Activated T-helper 17 cell treated with anti-CD3 and anti-CD28 coated beads, Interleukin-2, amount 50 U/mL, for 72 hours (primary cell): ENCODE results near the gene C1orf50. TPM values are rescaled to one million over a fixed set of nuclear protein-coding genes. Genes with fewer than 3 reads are reported as not detected.
"Not testable (repeated sequence)": the region's sequence is repeated elsewhere in the genome, so short reads cannot be mapped to it uniquely, and the experiment has no call there.

Experiments used
- ATAC-seq: fragments of 150-1000 bp; cut with Tn5 transposase; replicated peaks from 2 replicates; pipeline ENCODE4 v1.10.0; 2021; ENCODE audit warnings: mild to moderate bottlenecking, moderate library complexity
- H3K27ac Mint-ChIP-seq: one replicate; pipeline ENCODE4 v1.8.0; 2022; ENCODE audit warnings: mixed read lengths
- H3K27me3 Mint-ChIP-seq: one replicate; pipeline ENCODE4 v1.8.0; 2022; ENCODE audit warnings: mixed read lengths
- H3K36me3 Mint-ChIP-seq: one replicate; pipeline ENCODE4 v1.8.0; 2022; ENCODE audit warnings: low read depth, mild to moderate bottlenecking, mixed read lengths
- H3K4me1 Mint-ChIP-seq: one replicate; pipeline ENCODE4 v1.8.0; 2022; ENCODE audit warnings: mixed read lengths
- H3K4me3 Mint-ChIP-seq: one replicate; pipeline ENCODE4 v1.8.0; 2022; ENCODE audit warnings: mild to moderate bottlenecking, mixed read lengths
- H3K9me3 Mint-ChIP-seq: one replicate; pipeline ENCODE4 v1.8.0; 2022; ENCODE audit warnings: mixed read lengths
- total RNA-seq, 2 donors: library from RNA; stranded (reverse); gene quantifications; one replicate each; pipeline ENCODE4 v1.2.3, GENCODE V29; 2022

The C1orf50 gene
- total RNA-seq, 2 donors from 2014 or later = 6.5 to 10.7 TPM

DNA sequence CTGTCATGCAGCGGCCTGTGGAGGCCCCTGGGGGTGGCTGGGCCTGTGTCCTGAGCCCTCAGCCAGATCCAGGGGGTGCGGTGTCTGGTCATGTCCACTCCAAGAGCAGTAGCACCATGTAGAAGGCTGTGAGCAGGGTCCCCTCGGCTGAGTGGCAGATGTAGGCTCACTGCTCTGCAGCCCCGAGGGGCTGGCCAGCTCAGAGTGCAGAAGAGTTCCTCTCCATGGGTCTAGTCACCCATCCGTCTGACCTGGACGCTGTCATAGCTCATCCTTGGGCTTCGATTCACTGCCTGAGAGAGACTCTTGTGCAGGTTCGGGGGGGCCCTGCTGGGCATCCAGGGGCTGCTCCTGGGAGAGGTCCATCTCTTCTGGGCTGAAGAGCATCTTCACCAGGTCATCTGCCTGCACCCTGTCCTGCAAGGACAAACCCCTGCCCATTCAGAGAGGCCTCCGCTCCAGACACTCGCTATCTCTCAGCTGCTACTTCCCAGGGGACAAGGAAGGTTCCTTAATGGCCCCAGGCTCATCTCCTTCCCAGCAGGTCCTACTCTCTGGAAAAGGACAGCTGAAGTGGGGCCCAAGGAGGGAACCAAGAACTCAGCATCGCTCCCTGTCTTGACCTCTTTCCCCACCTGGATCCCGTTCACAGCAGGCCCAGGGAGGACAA is 20.5 kb upstream of the C1orf50 start:
- no peaks in the 10 kb centered on the region for H3K9me3 Mint-ChIP-seq
- H3K36me3 Mint-ChIP-seq = peaks cover 45% of the 10 kb centered on the region
- H3K27me3 Mint-ChIP-seq = no peaks in the 10 kb centered on the region
- no peaks in the 10 kb centered on the region for H3K4me1 Mint-ChIP-seq
- no peak overlapping the region for H3K4me3 Mint-ChIP-seq
- H3K27ac Mint-ChIP-seq = no peak overlapping the region
- ATAC-seq = no peak

DNA sequence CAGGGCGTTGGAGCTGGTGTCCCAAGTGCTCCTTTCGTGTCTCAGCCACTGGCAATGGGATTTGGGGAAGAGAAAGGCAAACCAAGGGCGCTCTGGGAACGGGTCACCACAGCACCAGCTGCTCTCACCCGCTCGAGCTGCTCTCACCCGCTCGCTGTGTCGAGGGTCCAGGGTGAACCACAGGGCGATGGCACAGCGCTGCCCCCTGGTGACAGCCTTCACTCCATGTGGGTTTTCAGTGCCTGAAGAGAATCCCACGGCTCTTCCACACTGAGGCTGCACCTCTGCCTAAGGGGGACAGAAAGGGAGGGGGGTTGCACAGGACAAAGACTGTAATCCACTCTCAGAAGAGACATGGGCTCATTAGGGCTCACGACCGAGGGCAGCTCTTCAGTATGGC is 19.9 kb upstream of the C1orf50 start:
- H3K36me3 Mint-ChIP-seq = peaks cover 50% of the 10 kb centered on the region
- no peak overlapping the region for H3K27ac Mint-ChIP-seq
- no peaks in the 10 kb centered on the region for H3K27me3 Mint-ChIP-seq
- H3K9me3 Mint-ChIP-seq = no peaks in the 10 kb centered on the region
- H3K4me1 Mint-ChIP-seq = no peaks in the 10 kb centered on the region
- no peak overlapping the region for H3K4me3 Mint-ChIP-seq
- ATAC-seq = no peak

DNA sequence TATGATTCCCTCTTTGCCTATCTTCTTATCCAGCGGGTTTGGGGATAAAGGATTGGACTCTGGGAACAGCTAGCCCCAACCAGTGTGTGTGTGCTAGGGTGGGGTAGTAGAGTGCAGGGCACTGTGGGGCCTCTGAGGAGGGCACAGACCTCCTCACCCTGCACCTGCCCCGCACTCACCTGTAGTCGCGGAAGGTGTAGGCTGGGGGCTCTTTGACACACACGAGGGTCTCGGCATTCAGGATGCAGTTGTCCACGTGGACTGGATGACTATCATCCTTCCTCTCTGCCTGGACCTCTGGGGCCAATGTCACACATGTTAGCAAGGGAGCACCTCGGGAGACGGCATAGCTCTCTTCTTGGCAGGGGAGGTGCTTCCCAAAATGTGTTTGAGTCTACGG is 19.0 kb upstream of the C1orf50 start:
- peaks cover 59% of the 10 kb centered on the region for H3K36me3 Mint-ChIP-seq
- no peaks in the 10 kb centered on the region for H3K27me3 Mint-ChIP-seq
- no peak overlapping the region for H3K4me3 Mint-ChIP-seq
- H3K9me3 Mint-ChIP-seq = no peaks in the 10 kb centered on the region
- H3K27ac Mint-ChIP-seq = peak overlapping the region; percentile 23
- no peaks in the 10 kb centered on the region for H3K4me1 Mint-ChIP-seq
- no peak for ATAC-seq

DNA sequence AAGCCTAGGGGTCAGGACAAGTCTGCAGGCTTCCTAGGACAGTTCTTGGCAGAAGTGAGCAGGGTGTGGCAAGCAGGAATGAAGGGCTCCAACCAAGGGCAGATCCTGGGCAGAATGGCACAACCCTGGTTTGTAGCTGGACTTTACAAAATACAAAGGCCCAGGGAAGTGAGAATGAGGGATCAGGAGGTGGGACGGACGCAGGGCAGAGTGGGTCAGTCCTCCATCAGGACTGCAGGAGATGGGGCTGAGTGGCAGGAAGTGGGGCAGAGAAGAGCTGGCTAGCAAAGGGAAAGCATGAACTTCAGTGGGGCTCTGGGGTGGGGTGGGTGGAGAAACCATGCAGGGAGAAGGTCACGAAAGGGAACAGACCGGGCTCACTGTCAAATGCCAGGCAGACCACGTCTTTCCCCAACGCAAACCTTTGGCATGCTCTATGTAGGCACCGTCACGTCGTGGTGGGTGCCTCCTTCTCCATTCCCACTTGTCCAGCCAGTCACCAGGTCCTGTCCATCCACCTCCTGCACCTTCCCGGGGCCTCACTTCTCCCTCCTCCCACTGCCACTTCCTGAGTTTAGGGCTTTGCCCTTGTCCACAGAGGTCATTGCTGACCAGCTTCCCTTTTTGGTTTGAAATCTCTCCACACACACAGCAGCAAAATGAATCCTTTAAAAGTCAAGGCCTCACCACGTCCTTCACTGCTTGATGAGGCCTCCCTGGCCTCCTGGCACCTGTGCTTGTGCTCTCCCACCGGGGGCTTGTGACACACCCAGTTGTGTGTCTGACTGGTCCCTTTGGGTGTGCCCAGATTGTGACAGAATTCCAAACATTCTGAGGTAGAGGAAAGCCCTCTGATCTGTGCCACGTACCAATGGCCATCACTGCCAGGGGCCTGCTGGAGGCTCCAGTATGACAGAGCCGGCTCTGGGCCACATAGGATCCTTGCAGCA is 18.3 kb upstream of the C1orf50 start:
- no peak for ATAC-seq
- Mint-ChIP-seq H3K27ac (peak overlapping the region; percentile 23), H3K4me1 (no peaks in the 10 kb centered on the region), H3K36me3 (peaks cover 67% of the 10 kb centered on the region), H3K4me3 (no peak overlapping the region), H3K9me3 (no peaks in the 10 kb centered on the region), H3K27me3 (no peaks in the 10 kb centered on the region)

DNA sequence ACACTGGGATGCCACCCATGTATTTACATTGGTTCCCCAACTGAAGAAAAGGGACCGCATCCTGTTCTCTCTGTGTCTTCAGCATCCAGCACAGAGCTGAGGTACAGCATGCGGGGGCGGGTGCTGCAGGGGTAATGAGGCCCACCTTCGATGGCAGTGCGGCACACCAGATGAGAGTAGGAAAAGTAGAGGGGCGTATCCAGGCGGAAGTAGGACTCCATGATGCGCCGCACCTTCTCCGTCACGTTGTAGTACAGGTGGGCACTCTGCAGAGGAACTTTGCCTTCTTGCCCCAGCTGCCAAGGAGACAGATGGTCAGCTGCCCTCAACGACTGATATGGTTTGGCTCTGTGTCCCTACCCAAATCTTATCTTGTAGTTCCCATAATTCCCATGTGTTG is 17.0 kb upstream of the C1orf50 start:
- Mint-ChIP-seq H3K4me3 (no peak overlapping the region), H3K27ac (no peak overlapping the region), H3K36me3 (peaks cover 80% of the 10 kb centered on the region), H3K9me3 (no peaks in the 10 kb centered on the region), H3K27me3 (no peaks in the 10 kb centered on the region), H3K4me1 (no peaks in the 10 kb centered on the region)
- no peak for ATAC-seq

DNA sequence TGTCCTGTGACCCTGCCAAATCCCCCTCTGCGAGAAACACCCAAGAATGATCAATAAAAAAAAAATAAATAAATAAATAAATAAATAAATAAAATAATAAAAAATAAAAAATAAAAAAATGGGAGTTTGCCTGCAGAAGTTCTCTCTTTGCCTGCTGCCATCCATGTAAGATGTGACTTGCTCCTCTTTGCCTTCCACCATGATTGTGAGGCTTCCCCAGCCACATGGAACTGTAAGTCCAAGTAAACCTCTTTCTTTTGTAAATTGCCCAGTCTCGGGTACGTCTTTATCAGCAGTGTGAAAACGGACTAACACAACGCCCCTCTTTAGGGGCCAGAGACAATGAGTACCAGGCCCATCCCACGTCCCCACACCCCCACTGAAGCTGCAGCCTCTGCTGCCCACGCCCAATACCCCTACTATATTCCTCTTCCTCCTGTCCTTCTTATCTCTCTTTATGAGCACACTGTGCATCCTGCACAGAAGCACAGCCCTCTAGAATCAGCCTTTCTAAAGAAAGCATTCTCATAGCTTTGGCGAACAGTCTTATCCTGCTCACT is 15.5 kb upstream of the C1orf50 start:
- H3K9me3 Mint-ChIP-seq, ATAC-seq, H3K27ac Mint-ChIP-seq, H3K4me1 Mint-ChIP-seq, H3K4me3 Mint-ChIP-seq, H3K27me3 Mint-ChIP-seq: not testable (repeated sequence)
- peaks cover 84% of the 10 kb centered on the region for H3K36me3 Mint-ChIP-seq

DNA sequence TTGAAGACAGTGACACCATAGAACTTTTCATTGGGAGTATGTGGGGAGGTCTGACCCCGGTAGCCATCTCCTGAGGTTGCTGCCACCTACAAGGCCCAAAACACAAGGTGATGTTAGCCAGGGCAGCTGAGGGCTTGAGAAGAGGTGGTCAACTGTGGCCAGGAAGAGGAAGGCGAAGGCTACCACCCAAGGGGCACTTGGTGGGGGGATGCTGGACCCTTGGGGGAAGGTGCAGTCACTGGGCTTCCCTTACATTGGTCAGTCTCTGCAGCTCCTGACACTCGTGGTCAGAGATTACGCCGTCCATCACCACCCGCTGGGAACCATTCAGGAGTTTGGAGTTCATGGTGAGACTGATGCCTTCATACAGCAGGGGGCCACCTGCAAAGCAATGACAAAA is 14.8 kb upstream of the C1orf50 start:
- H3K36me3 Mint-ChIP-seq = peaks cover 88% of the 10 kb centered on the region
- no peaks in the 10 kb centered on the region for H3K27me3 Mint-ChIP-seq
- H3K27ac Mint-ChIP-seq = no peak overlapping the region
- no peaks in the 10 kb centered on the region for H3K4me1 Mint-ChIP-seq
- H3K9me3 Mint-ChIP-seq = no peaks in the 10 kb centered on the region
- no peak for ATAC-seq
- no peak overlapping the region for H3K4me3 Mint-ChIP-seq

DNA sequence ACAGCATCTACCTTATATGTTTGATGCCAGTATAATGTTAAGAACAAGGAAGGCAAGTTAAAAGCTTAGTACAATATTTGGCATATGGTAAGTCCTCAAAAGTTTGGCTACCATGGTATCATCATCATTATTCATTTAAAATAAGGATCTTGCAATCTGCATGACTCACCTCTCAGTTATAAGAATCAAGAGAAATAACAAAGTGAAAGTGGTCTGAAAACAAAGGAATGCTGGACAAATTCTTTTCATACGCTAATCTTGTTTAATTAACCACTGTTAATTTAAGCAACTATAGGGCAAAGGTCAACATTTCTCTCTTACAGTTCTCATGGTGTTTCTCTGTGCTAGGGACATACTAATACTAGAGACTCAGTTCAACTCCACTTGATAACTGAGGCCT is 14.0 kb upstream of the C1orf50 start:
- H3K27ac Mint-ChIP-seq = no peak overlapping the region
- no peak for ATAC-seq
- H3K36me3 Mint-ChIP-seq = peaks cover 93% of the 10 kb centered on the region
- H3K4me1 Mint-ChIP-seq = no peaks in the 10 kb centered on the region
- no peaks in the 10 kb centered on the region for H3K27me3 Mint-ChIP-seq
- no peaks in the 10 kb centered on the region for H3K9me3 Mint-ChIP-seq
- no peak overlapping the region for H3K4me3 Mint-ChIP-seq

DNA sequence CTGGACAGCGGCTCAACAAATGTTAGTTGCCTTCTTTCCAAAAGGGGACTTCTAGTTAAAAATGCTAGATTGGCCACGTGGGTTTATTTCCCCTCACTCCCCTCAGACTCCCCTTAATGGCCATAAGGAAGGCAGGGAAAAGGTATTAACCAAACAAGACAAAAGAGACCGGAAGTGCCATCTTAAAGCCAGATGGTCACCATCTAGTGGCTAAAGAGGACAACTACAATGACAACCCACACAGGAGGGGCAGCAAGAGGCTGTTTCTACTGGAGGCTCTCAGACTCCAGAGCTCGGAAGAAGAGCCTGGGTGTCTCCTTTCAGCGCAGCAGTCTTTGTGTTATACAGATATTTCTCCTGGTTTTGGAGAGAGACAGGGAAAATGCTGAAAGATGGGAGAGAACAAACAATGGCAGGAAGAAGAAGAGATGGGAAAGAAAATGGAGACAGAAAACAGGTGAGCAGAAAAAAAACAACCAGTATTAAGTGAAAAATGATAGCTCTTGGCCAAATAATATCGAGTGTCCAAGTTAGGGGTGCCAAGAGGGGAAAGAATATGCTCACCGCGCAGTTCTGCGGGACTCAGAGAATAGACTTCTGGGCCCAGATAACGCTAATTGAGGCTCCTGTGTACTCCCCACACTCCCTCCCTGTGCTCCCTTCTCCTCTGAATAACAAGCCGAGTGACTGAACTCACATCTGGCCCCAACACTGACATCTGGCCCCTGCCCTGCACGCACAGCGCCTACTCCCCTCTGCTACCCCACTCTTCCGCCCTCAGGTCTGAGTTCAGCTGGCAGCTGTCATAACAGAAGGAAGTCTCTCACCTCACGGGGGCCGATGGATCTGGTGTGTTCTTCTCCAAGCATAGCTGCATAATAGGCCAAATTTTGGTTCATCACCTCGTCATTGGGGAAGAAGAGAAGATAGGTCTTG is 9.8 kb upstream of the C1orf50 start:
- Mint-ChIP-seq H3K9me3 (no peaks in the 10 kb centered on the region), H3K4me1 (no peaks in the 10 kb centered on the region), H3K27me3 (no peaks in the 10 kb centered on the region), H3K27ac (peak overlapping the region; percentile 23), H3K36me3 (peaks cover 96% of the 10 kb centered on the region), H3K4me3 (no peak overlapping the region)
- ATAC-seq = peak; percentile 66

DNA sequence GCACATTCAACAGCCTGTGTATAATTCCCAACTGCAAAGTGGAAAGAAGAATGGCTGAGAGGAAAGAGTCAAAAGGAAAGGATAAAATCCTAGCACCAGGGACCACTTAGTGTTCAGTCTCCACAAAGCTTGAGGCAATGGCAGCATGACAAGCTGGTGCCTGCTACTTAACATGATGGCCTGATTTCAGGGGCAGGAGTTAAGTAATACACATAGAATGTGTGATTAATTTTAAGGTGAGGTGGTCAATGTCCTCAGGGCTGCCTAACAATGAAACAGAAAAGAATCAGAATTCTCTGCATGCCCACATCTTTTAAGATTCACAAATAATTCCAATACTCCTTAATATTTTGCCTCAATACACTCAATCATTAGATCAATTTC is 9.2 kb upstream of the C1orf50 start:
- no peak for ATAC-seq
- Mint-ChIP-seq H3K36me3 (peaks cover 94% of the 10 kb centered on the region), H3K27me3 (no peaks in the 10 kb centered on the region), H3K27ac (no peak overlapping the region), H3K9me3 (no peaks in the 10 kb centered on the region), H3K4me1 (no peaks in the 10 kb centered on the region), H3K4me3 (no peak overlapping the region)

DNA sequence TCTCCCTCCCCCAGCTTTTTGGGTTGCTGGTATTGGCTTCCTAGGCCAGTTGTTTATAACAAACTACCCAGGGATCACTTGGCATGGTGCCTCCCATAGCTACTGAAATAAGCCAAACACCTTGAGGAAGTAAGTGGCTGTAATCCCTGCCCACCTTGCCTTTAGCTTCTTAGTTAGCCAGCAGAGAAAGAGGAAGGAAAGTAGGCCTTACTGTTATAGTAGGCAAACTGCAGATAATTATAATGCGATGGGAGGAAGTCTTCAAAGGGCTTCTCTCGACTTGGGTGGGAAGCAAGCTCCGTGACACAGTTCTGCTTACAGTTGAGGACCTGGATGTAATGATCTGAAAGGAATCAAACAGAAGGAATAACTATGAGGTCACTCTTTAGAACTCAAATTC is 8.4 kb upstream of the C1orf50 start:
- Mint-ChIP-seq H3K4me3 (no peak overlapping the region), H3K27me3 (no peaks in the 10 kb centered on the region), H3K27ac (peak overlapping the region; percentile 17), H3K36me3 (peaks cover 87% of the 10 kb centered on the region), H3K4me1 (no peaks in the 10 kb centered on the region), H3K9me3 (no peaks in the 10 kb centered on the region)
- no peak for ATAC-seq

DNA sequence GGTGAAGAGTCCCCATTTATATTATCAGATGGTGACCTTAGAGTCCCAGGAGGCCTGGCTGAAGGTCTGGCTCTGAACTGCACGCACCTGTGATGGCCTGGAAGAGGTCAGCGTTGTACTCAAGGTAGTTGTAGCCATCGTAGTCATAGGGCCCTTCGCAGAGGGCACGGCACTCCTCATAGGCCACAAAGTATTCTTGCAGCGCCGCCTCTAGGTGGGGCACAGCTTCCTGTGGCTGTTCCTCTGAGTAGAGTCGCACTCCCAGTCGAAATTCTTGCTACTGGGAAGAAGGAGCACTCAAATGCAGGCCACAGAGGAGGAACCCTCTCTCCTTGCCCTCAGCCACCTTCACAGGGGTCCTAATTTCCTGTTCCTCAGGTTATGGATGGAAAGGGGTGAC is 7.9 kb upstream of the C1orf50 start:
- Mint-ChIP-seq H3K9me3 (no peaks in the 10 kb centered on the region), H3K27me3 (no peaks in the 10 kb centered on the region), H3K4me1 (no peaks in the 10 kb centered on the region), H3K4me3 (no peak overlapping the region), H3K36me3 (peaks cover 82% of the 10 kb centered on the region), H3K27ac (peak overlapping the region; percentile 17)
- ATAC-seq = no peak

DNA sequence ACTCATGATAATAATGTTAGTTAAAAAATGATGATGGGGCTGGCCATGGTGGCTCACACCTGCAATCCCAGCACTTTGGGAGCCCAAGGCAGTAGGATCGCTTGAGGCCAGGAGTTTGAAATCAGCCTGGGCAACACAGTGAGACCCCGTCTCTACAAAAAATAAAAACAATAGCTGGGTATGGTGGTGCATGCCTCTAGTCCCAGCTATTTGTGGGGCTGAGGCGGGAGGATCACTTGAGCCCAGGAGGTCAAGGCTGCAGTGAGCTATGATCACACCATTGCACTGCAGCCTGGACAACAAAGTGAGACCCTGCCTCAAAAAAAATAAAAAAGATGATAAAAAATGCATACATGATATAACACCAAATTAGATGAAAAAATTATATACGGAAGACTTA is 5.5 kb upstream of the C1orf50 start:
- Mint-ChIP-seq H3K36me3 (peaks cover 57% of the 10 kb centered on the region), H3K4me3 (no peak overlapping the region), H3K27me3 (no peaks in the 10 kb centered on the region), H3K4me1 (no peaks in the 10 kb centered on the region), H3K27ac (peak overlapping the region; percentile 25), H3K9me3 (no peaks in the 10 kb centered on the region)
- no peak for ATAC-seq

DNA sequence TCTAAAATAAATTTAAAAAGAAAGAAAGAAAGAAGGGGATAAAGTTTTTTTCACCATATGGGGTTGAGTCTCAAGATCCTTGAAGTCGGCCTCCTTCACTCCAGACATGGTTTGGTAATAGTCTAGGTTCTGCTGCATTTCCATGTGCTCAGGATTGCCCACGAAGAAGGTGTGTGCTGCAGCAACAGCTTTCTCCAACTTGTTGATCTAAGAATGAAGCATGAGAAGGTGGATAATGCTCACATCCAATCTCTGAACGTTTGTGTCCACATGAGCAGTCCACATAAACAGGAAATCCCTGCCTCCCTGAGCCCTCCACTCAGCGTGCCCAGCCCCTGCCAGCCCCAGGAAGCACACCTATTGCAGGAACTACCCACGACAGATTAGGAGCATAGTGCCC is 4.8 kb upstream of the C1orf50 start:
- H3K27ac Mint-ChIP-seq = peak overlapping the region; percentile 25
- H3K4me1 Mint-ChIP-seq = no peaks in the 10 kb centered on the region
- peaks cover 50% of the 10 kb centered on the region for H3K36me3 Mint-ChIP-seq
- H3K4me3 Mint-ChIP-seq = no peak overlapping the region
- no peaks in the 10 kb centered on the region for H3K9me3 Mint-ChIP-seq
- no peaks in the 10 kb centered on the region for H3K27me3 Mint-ChIP-seq
- no peak for ATAC-seq
